Calu3 (cell line): ENCODE results near the gene AQR. TPM values are rescaled to one million over a fixed set of nuclear protein-coding genes. Genes with fewer than 3 reads are reported as not detected.
"Not testable (repeated sequence)": the region's sequence is repeated elsewhere in the genome, so short reads cannot be mapped to it uniquely, and the experiment has no call there.

Experiments
- BruUV-seq: library from RNA; stranded (reverse); fragments of 400-500 nt; replicated peaks from 2 replicates; lab custom pipeline; 2021; lab: Mats Ljungman, UMichigan
- CTCF ChIA-PET: fragments of 300-600 bp; sonication (Branson Sonifier 250); formaldehyde crosslinking; loops from one replicate; lab custom pipeline; 2022; ENCODE audit warnings: antibody characterized with exemption; lab: Charles Lee
- DNase-seq: peaks from one replicate; pipeline ENCODE4 v3.0.0; 2022
- H3K27ac Mint-ChIP-seq: one replicate; pipeline ENCODE4 v1.8.0; 2022; ENCODE audit warnings: mixed read lengths; ENCODE audit not compliant: unreplicated experiment
- H3K27me3 Mint-ChIP-seq: one replicate; pipeline ENCODE4 v1.8.0; 2022; ENCODE audit warnings: mixed read lengths; ENCODE audit not compliant: unreplicated experiment
- H3K36me3 Mint-ChIP-seq: one replicate; pipeline ENCODE4 v1.8.0; 2022; ENCODE audit warnings: mild to moderate bottlenecking, moderate library complexity, mixed read lengths; ENCODE audit not compliant: insufficient read depth, unreplicated experiment
- H3K4me1 Mint-ChIP-seq: one replicate; pipeline ENCODE4 v1.8.0; 2022; ENCODE audit warnings: mild to moderate bottlenecking, low read depth, mixed read lengths; ENCODE audit not compliant: unreplicated experiment
- H3K4me3 Mint-ChIP-seq: one replicate; pipeline ENCODE4 v1.8.0; 2022; ENCODE audit warnings: mild to moderate bottlenecking, low read depth, moderate library complexity, mixed read lengths; ENCODE audit not compliant: unreplicated experiment
- H3K9me3 Mint-ChIP-seq: one replicate; pipeline ENCODE4 v1.8.0; 2022; ENCODE audit warnings: low read depth, mixed read lengths; ENCODE audit not compliant: unreplicated experiment
- CTCF ChIP-seq: fragments of 200-600 bp; IDR thresholded peaks from one replicate; pipeline ENCODE4 v1.8.0; 2022; ENCODE audit warnings: antibody characterized with exemption; ENCODE audit not compliant: unreplicated experiment
- intact Hi-C: fragments of 100-400 bp; cut with micrococcal nuclease; formaldehyde crosslinking; loops from one replicate; pipeline ENCODE4 v1.10.0; 2022; ENCODE audit not compliant: unreplicated experiment
- total RNA-seq: library from RNA; stranded (reverse); gene quantifications from 2 replicates; pipeline ENCODE4 v1.2.3, GENCODE V29; 2022

The AQR gene
- total RNA-seq, 1 experiment from 2014 or later = 14.7 TPM

- no peak overlapping the region for H3K4me3 Mint-ChIP-seq
- DNase-seq = no peak
- no peak overlapping the region for H3K27ac Mint-ChIP-seq
- H3K36me3 Mint-ChIP-seq = no peaks in the 10 kb centered on the region
- peaks cover 21% of the 10 kb centered on the region for H3K27me3 Mint-ChIP-seq
- no peaks in the 10 kb centered on the region for H3K4me1 Mint-ChIP-seq
- no peak for TF ChIP-seq CTCF
- no peaks in the 10 kb centered on the region for H3K9me3 Mint-ChIP-seq
- CTCF ChIA-PET = no interaction called here
- BruUV-seq = no TSS peak
- intact Hi-C loops = no loop called here
These were observed 149.4 kb downstream of the AQR start for GRCh38 chr15:34820110-34820509.

DNA sequence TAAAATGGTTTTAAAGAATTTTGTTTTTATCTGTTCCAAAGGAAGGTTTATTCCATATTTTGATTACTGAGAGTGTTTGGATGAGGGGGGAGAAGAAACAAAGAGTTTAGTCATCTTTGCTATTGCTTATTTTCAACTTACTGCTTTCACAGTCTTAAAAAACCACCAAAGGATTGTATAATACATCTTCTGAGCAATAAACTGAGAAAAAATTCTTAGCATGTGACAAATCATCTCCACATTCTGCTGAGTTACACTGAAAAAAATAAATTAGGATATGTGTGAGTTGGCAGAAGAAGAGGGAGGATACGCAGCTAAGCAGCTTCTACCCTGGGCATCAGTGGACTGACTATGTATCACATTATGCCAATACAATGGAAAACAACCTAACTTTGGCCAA, 151.0 kb downstream of the AQR start:
- intact Hi-C loops = no loop called here
- H3K27ac Mint-ChIP-seq = no peak overlapping the region
- peaks cover 12% of the 10 kb centered on the region for H3K27me3 Mint-ChIP-seq
- no peaks in the 10 kb centered on the region for H3K9me3 Mint-ChIP-seq
- TF ChIP-seq CTCF = no peak
- no peak for DNase-seq
- H3K36me3 Mint-ChIP-seq = no peaks in the 10 kb centered on the region
- CTCF ChIA-PET = no interaction called here
- BruUV-seq = no TSS peak
- H3K4me3 Mint-ChIP-seq = no peak overlapping the region
- H3K4me1 Mint-ChIP-seq = no peaks in the 10 kb centered on the region

DNA sequence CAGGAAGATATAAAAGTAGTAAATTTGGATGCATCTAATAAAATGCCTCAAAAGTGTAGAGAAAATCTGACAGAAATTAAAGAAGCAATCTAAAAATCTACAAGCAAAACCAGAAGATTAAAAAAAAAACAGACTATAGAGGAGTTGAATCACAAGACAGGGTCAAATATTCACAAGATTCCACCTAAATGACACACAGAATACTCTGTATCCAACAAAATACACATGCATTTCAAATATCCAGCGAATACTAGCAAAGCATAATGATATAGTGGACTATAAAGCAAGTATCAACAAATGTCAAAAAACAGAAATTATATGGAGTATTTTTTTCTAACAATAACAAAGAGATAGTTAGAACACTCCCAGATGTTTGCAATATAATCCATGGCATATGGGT, 153.7 kb downstream of the AQR start:
- H3K9me3 Mint-ChIP-seq = no peaks in the 10 kb centered on the region

GRCh38 chr15:34813446-34814190, 155.9 kb downstream of the AQR start:
- no peak for TF ChIP-seq CTCF
- H3K4me1 Mint-ChIP-seq = no peaks in the 10 kb centered on the region
- no peak overlapping the region for H3K27ac Mint-ChIP-seq
- BruUV-seq = no TSS peak
- intact Hi-C loops = no loop called here
- DNase-seq = no peak
- no peaks in the 10 kb centered on the region for H3K27me3 Mint-ChIP-seq
- no peaks in the 10 kb centered on the region for H3K9me3 Mint-ChIP-seq
- no peaks in the 10 kb centered on the region for H3K36me3 Mint-ChIP-seq
- H3K4me3 Mint-ChIP-seq = no peak overlapping the region
- CTCF ChIA-PET = no interaction called here

More for the DNA sequence above, 153.7 kb downstream of the AQR start:
- DNase-seq = no peak
- CTCF ChIA-PET = no interaction called here
- H3K4me3 Mint-ChIP-seq = no peak overlapping the region
- BruUV-seq = no TSS peak
- no peaks in the 10 kb centered on the region for H3K27me3 Mint-ChIP-seq
- no peak for TF ChIP-seq CTCF
- H3K36me3 Mint-ChIP-seq = no peaks in the 10 kb centered on the region
- intact Hi-C loops = no loop called here
- H3K27ac Mint-ChIP-seq = no peak overlapping the region
- no peaks in the 10 kb centered on the region for H3K4me1 Mint-ChIP-seq

DNA sequence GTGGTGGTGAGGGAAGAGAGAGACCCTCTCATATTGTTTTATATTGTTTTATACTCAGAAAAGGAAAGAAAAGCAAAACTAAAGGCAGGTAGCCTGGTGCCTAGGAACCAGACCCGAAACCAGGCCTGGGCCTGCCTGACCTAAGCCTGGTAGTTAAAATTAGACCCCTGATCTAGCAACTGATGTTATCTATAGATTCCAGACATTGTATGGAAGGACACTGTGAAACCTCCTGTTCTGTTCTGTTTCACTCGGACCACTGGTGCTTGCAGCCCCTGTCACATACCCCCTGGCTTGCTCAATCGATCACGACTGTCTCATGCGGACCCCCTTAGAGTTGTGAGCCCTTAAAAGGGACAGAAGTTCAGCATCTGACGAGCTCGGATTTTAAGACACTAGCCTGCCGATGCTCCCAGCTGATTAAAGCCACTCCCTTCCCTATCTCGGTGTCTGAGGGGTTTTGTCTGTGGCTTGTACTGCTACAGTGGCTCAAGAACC, 156.6 kb downstream of the AQR start:
- H3K36me3 Mint-ChIP-seq, H3K9me3 Mint-ChIP-seq, H3K4me1 Mint-ChIP-seq, H3K27ac Mint-ChIP-seq, intact Hi-C loops, CTCF ChIA-PET, BruUV-seq, H3K4me3 Mint-ChIP-seq, DNase-seq, H3K27me3 Mint-ChIP-seq: not testable (repeated sequence)
